HPDE6-E6E7 (cell line): ENCODE data around the gene LPCAT1.
A peak's percentile ranks its signal among the peaks of the same experiment; 100 is the strongest.

Experiments used
- DNase-seq: peaks from one replicate; pipeline ENCODE4 v3.0.0; 2011; ENCODE audit warnings: missing footprints; ENCODE audit errors: extremely low spot score

LPCAT1 gene

DNA sequence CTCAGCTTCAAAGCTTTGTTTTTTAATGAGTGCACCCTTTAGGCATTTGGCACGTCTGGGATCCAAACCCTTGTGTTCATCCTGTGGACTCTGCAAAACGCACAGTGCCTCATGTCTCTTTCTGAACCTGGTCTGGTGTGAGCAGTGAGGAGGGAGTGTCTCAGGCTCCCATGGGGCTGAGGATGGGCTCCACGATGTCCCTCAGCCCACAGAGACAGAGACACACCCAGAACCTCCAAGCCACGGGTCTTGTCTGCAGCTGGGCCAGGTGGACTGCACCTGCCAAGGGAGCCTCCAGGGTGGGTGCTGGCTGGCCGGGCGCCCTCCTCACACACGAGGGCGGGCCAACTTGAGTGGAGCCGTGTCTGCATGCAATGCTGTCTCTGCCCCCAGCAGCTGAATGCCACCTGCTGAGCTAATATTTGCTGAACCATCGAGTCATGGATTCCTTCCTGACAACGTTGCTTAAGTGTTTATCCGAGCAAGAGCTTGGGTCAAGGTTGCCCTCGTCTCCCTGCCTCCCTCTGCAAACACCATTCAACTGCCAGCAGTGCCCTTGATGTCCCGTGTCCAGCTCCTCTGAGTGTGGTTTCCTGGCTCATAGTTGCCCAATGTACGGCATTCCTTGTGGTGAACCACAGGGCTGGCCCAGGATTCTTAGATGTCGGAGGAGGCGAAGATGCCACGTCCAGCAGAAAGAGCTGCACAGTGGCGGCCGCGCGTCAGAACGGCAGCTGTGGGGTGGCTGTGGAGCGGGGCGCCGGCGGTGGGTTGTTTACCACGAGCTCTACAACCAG is 31.4 kb upstream of the LPCAT1 start:
- DNase-seq: no peak

DNA sequence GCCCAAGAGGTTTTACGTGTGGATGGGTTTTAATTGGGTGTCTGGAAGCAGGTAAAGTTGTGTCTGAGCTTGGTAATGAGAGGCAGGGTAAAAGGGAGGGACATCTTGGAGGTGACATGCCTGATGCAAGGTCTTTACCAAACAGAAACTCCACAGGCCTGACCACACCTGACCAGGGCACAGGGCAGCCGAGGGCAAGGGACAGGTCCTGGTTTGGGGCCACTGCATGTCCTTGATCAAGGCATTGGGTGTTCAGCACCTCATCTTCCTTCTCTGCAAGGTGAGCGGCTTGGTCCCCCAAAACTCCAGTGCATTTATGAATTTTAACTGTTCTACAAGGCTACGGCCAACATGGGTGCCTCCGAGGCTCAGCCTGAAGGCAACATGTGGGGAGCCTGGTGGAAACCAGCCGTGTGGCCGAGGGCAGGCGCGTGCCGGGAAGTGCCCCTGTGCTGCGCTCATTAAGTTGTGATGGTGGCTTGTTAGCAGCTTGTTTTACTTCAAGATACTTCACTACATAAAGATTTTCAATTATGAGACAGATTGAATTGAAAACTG is 30.7 kb upstream of the LPCAT1 start:
- DNase-seq: no peak

DNA sequence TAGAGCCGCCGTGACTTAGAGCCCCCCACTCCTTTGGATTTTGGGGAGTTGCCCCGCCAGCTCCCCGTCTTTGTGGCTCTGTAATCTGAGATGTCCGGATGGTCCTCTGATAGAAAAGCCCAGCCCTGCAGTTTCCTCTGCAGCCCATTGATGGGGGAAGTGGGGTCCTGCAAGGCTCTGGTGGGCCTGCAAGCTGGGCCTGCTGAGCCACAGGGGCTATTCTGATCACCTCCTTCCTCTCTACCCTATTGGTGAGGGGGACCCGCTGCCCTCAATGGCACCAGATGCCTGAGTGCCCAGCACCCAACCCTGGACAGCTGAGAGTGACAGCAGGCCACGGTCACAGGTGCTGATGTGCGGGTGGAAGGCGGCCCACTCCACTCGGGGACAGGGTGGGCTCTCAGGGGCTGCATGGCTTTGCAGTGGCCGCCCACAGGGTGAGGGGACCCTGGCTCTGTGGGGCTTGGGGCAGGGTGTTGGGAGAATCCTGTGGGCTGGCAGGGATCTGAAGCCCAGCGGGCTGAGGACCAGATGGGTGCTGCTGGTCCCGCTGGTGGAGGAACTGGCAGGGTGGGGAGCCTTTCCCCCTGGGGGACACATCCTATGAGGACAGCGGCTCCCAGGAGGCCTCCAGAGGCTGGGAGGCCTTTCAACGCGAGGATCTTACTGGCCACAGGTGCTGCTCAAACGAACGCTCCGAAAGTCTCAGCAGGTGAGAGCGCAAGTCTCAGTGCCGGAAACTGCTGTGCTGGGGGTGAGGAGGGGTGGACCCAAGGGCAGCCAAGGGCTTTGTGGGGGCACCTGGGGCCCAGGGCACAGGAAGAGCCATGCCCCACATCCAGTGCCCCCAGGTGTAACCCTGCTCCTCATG is 30.0 kb upstream of the LPCAT1 start:
- no peak for DNase-seq

DNA sequence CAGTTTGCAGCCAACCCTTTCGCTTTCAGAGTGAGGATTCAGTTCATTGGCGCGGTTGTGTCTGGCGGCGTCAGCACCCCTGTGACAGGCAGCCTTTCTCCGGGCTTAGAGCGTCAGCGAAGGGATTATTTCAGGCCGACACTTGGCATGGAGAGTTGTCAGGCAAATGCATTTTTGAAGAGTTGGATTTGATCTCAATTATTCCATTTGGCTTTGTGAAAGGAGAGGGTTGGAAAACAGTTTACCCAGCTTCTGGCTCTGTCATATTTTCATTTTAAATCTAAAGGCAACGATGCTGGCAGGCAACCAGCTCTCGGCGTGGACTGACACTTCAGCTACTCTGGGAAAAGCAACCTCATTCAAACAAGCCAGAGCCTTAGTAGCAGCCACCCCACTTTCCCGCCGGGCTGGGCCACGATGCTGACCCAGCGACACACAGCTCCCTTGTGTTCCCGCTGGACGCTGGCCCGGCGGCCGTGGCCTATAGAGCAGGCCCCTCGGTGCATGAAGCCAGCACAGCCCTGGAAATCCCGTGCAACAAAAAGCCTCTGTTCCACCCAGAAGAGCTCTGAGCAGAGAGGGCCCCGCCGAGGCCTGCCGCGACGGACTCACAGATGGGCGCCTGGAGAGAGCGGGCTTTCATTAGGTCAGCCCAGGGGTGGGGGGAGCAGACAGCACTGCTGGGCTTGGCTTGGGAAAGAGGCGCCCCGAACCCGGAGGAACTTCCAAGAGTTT is 28.9 kb upstream of the LPCAT1 start:
- no peak for DNase-seq

DNA sequence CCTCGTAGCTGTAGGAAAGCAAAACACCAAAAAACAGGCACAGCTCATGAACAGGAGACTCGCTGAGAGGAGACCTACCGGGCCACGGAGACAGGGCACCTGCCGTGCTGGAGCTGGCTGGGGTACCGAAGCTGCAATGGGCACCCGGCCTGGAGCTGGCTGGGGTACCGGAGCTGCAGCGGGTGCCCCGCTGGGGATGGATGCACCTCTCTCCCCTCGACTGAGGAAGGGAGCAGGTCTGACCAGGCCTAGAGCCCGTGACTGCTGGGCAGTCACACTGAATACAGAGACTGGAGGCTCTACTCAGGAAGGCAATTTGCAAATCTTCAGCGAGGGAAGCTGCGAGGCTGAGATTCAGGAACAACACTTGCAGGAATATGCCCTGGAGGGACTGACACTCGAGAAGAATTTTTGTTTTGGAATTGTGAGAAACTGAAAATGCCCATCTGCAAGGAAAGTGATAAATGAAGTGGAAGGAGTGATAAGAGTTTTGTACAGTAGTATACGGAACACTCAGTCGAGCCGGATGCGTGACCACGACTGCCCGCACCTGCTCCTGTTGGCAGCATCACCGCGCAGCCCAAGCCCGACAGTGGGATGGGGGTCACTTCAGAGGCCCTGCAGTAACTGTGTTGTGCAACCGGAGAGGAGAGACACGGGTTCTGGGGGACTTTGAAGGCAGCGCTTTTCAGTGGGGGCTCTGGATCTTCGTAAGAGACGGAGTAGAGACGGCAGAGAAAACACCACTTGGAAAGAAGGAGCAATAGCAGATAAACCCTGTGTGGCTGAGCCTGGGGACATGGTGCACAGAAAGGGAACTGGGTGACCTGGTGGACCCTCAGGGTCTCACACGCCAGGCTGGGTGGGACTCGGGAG is 27.9 kb upstream of the LPCAT1 start:
- DNase-seq: no peak

DNA sequence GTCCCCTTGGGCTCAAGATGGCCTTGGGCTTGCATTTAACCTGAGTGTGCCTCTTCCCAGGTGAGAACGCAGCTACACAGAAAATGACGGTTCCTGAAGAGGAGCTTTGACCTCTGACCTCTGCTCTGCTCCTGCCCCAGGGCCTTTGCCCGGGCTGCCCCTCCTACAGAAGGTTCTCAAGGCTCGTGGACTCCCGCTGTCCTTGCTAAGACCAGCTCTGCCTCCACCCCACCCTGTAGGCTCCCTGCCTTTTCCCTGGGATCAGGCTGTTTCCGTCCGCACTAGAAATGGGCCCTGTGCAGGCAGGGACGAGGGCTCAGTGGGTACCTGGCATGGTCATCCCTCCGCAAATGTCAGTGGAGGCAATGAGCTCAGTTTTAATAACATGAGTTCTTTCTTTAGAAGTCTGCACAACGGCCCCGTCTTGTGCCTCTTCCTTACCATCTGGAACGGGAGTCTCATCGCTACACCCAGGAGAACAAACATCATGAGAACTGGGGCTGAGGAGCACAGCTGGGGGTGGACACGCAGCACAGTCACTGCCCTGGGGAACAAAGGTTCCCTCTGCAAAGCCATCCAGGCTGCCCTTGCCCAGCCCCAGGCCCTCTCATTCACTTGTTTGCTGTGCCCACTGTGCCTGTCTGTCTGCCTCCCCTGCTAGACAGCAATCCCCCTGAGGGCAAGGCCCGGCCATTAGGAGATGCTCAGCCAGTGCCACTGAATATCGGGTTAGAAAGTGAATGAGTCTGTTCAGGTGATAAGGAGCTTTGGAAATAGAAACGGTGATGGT is 26.7 kb upstream of the LPCAT1 start:
- no peak for DNase-seq

DNA sequence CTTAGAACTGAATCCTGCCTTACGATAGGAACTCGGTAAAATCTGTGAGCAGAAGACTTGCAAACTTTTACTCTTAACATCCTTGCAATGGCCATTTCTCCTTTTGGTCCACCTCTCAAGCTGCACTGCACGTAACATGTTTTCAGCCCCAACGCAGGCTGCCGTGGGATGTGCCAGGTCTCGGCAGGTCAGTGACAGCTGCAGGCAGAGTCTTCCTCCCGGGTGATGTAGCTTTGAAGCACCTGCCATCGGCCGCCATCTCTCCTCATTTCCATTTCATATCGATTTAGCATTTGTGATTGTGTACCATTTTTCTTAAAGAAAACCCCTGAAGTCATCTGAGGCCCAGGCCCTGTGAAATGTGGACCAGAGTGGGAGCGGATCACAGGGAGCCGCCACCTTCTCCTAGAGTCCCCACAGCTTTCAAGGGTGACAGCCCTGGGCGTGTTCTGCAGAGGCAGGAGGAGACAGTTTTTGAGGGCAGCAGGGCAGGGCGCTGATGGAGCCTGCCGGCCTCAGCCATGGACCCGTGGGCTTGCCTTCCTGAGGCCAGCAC is 25.8 kb upstream of the LPCAT1 start:
- no peak for DNase-seq

DNA sequence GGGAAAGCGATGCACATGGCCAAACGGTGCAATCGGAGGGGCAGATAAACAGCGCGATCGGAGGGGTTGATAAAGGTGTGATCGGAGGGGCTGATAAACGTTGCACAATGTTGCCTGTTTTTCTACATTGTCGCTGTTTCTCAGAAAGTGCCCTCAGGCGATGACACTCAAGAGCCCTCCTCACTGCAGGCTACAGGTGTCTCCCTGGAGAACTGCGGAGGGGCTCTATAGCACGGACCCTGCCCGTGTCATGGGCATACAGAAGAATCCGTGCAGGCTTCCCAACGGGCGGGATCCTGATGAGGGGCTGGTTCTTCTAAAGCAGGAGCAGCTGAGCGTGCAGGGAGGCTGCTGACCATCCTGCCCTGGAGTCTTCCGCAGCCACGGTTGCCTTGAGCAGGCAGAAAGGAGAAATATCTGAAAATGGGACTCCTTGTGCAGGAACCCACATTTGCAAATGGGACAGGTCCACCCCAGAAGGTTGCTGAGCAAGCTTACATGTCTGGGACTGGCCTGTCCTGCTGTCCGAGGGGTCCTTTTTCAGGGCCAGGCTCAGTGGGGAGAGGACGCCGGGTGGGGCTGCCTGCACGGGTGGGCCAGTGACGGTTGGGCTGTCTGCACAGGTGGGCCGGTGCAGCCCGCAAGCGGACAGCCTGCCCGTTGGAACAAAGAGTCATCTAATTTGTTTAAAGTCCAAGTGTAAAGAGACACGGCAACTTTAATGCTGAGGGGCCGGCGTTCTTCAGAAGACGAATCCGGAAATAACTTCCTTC is 25.1 kb upstream of the LPCAT1 start:
- no peak for DNase-seq

DNA sequence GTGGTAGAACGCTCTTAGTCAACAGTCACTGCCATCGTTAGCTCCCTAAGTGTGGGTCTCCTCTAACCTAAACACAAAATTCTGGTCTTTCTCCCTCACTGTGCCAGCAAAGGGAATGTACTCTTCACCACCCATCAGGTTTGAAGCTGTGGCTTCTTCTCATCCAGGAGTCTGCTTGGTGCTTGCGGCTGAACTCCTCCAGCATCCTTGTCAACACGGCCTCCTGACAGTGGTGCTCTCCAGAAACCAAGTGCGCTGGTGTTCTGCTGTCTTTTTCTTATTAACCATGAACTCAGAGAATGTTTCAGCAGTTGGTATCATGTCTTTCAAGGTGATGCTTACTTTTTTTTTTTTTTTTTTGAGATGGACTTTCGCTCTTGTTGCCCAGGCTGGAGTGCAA is 23.9 kb upstream of the LPCAT1 start:
- DNase-seq: no peak

DNA sequence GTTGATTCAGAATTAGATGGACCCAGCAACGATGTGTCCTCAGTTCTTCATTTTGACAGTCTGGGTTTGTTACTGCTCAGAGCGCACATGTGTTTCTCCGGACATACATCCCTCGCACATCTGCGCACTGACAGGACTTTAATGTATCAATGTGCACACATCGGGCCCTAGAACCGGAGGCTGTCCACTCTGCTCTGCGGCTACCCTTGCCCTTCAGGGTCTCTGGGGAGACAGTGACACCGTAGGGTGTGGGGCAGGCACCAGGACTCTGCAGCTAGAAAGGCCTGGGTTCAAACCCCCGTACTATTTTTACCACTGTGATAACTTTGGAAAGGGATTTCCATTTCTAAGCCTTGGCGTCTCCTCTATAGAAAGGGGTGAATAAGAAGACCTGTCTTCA is 23.5 kb upstream of the LPCAT1 start:
- DNase-seq: no peak

DNA sequence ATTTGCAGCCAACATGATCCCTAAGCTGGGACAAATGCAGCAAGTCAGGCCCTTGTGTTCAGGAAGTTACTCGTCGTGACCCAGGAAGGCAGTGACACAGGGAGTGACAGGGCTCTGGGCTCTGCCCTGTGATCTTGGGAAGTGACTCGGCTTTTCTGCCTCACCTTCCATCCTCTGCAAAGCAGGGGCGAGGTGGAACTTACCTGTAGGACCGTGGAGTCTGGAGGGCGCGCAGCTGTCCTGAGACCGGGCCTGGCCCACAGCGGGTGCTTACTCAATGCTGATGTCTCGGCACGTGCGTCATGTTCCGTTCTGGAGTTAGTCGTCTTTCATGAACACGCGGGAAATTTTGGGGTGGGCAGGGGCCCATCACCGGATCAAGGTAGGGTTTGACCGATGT is 22.8 kb upstream of the LPCAT1 start:
- DNase-seq: no peak

DNA sequence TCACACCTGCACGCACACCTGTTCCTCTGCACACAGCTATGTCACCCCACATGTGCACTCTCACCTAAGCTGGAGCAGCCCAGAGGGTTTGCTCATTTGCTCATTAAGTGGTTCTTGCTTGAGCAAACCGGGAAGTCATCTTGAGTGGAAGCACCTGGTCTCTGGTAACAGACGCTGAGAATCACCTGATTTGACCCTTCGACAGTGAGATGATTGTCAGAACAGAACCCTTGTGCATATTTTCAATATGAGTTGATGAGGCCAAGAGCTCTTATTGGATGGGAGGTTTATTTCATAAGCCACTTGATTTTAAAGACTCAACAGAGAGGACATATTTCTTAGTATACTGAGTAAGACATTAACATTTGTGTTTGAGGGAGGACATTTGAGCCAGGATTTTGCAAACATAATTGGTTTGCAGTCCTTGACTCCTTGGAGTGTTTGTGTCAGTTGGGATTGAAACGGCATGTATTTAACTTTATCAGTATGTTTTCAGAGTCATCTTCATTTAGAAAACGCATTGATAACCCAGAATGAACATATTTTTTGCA is 22.1 kb upstream of the LPCAT1 start:
- peak; percentile 82 for DNase-seq

DNA sequence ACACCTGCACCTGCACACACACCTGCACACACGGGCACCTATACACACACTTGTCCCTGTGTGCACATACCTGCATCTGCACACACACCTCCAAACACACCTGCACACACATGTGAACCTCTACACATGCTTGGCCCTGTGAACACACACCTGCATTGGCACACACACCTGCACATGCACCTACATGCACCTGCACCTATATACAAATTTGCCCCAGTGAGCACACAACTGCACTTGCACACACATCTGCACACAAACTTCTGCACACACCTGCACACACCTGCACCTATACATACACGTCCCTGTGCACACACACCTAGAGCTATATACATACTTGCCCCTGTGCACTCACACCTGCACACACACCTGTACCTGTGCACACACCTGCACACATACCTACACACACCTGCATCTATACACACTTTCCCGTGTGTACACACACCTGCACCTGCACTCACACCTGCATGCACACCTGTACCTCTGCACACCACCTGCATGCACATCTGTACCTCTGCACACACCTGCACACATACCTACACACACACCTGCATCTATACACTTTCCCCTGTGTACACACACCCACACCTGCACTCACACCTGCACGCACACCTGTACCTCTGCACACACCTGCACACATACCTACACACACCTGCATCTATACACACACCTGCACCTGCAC is 21.5 kb upstream of the LPCAT1 start:
- DNase-seq: no peak

DNA sequence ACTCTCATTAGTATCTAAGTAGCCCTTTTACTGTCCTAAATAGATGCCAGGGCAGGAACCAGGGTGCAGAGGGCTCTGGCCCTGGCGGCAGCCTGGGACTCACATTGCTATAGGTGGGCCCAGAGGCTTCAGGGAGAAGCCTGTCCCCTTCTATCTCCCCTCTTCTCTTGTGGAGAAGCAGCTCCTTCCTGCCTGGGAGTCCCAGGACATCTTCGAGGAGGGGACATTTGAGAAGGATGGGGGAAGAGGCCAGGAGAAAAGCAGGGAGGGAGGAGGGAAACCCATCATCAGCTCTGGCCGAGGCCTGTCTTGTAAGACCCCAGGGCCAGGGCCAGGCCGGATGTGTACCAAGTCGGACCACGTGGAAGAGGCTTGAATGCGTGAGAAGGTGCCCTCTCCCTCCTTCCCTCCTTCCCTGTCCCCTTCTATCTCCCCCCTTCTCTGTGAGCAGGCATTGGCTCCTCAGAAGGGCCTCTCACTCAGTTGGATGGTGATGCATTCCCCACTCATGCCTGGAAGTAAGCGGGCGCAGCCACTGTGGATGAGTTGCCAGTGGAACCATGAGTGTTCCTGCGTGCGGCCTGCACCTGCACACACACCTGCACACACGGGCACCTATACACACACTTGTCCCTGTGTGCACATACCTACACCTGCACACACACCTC is 20.7 kb upstream of the LPCAT1 start:
- no peak for DNase-seq

DNA sequence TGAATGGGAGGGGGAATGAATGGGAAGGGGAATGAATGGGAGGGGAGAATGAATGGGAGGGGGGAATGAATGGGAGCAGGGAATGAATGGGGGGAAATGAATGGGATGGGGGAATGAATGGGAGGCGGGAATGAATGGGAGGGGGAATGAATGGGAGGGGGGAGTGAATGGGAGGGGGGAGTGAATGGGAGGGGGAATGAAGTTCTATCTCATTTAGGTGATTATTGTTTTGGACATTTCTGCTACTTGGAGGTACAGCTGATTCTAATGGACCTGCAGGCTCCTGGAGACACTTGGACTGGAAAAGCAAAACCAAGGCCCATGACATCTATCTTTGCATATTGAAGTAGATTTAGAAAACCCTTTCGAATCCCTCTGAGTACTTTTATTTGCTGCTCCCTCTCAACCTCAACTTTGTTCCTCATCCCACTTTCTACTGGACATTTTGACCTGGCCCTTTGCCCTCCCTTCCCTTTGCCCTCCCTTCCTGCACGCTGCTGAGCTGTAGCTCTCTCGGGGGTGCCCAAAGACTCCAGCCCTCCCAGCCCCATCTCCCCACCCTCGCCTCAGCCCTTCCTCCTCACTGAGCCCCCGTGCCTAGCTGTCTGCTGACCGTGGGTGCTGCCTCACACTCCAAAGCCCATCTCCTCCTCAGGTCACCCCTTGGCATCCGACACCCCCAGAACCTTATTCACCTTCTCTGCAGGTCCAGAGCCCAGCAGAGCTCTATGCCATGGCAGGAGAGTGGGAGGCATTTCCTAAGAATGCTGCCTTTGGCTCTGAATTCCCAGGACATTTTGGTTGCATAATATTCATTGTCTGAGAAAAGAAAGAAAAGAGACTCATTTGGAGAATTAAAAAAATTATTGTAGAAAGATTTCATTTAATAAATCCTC is 19.9 kb upstream of the LPCAT1 start:
- DNase-seq: no peak

DNA sequence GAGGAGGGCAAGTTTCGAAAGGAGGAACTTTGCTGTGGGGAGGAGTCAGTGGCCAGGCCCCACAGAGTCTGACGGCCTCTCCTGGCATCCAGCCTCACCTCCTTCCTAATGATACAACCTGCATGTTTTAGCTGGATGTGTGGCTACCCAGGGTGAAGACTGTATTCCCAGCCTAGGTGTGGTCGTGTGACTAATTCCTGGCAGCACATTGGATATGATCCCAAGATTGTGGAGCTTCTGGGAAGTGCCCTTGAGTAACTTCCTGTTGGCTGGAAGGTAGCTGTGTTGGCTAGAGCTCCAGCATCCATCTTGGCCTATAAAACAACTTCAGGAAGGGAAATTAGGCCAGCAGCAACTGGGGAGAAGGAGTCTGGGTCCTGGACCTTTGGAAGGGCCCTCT is 19.0 kb upstream of the LPCAT1 start:
- peak; percentile 33 for DNase-seq
